ENCODE results near the gene TRNAU1AP. TPM values are rescaled to one million over a fixed set of nuclear protein-coding genes. Genes with fewer than 3 reads are reported as not detected.
"Not testable (repeated sequence)": the region's sequence is repeated elsewhere in the genome, so short reads cannot be mapped to it uniquely, and the experiment has no call there.

Gene TRNAU1AP
- total RNA-seq, 1 donor from 2014 or later: 42.0 TPM

GRCh38 chr1:28517649-28517999 is 35.3 kb upstream of the TRNAU1AP start:
- peak overlapping the region; percentile 86 for H3K4me3 Mint-ChIP-seq
- DNase-seq: peak; percentile 24
- no peak for TF ChIP-seq CTCF (IDR thresholded peaks at IDR 0.05)
- peak overlapping the region; percentile 62 for H3K27ac Mint-ChIP-seq
- H3K36me3 Mint-ChIP-seq (ENCODE audit: low read depth): peaks cover 34% of the 10 kb centered on the region
- no peak for ATAC-seq (ENCODE audit: low read depth)
- CTCF ChIA-PET: interaction anchor here (1.7 to 2.7 kb wide), 3 partner anchors 10 to 359 kb away, joined by 8 to 13 read pairs (median 9); no protein-coding TSS in a partner anchor
- peaks cover 30% of the 10 kb centered on the region for H3K4me1 Mint-ChIP-seq
- H3K9me3 Mint-ChIP-seq: no peaks in the 10 kb centered on the region
- POLR2A ChIA-PET: interaction anchor here (1.1 to 5.9 kb wide), 5 partner anchors 10 to 85 kb away, joined by 3 to 85 read pairs (median 6); partner anchors contain the start of gene RCC1
- no peaks in the 10 kb centered on the region for H3K27me3 Mint-ChIP-seq
- intact Hi-C loops (cut with micrococcal nuclease): loop anchor here (5.0 kb wide), 2 partner anchors 240 to 270 kb away; no protein-coding TSS in a partner anchor

DNA sequence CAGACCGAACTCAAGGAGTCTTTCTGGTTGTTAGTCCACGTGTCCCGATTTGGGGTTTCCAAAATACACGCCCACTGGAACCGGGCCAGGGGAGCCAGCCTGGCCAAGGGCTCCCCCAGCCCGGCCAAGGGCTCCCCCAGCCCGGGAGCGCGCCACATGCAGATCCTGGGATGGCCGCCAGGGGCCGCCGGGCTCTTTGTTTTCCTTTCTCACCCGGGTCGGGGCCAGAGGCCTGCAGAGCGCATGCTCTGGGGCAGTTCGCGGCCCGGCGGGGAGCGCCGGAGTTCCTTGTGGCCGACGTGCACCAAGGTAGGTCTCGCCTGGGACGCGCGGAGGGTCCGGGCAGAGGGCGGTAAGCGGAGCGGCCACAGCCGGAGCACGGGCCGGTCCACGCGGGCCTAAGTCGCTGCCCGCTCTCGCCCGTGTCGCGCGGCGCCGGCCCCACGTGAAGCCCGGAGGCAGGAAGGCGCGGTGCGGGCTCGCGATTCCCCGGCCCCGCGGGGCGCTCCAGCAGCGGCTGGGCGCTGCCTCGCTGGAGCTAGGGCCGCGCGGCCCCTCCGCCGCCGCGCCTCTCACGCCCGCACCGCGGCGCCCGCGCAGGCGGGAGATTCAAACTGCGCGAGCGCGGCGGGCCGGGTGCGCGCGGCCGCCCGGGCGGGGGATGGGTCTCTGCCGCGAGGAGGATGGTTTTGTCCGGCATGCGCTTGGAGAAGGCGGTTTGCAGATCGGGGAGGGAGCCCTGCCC is 34.7 kb upstream of the TRNAU1AP start:
- Mint-ChIP-seq H3K27me3 (no peaks in the 10 kb centered on the region), H3K4me1 (peaks cover 28% of the 10 kb centered on the region), H3K27ac (peak overlapping the region; percentile 73), H3K9me3 (no peaks in the 10 kb centered on the region), H3K36me3 (ENCODE audit: low read depth) (peaks cover 30% of the 10 kb centered on the region), H3K4me3 (peak overlapping the region; percentile 90)
- no peak for TF ChIP-seq CTCF (IDR thresholded peaks at IDR 0.05)
- intact Hi-C loops (cut with micrococcal nuclease): loop anchor here (1.0 to 5.0 kb wide), 8 partner anchors 12 to 359 kb away; partner anchors contain the start of genes RCC1, TAF12 and TRNAU1AP
- ChIA-PET POLR2A (interaction anchor here (1.0 to 5.9 kb wide), 8 partner anchors 11 to 130 kb away, joined by 3 to 85 read pairs (median 6); partner anchors contain the start of genes RCC1, RNU11 and TAF12), CTCF (interaction anchor here (0.6 to 2.7 kb wide), 8 partner anchors 10 to 358 kb away, joined by 3 to 13 read pairs (median 6); no protein-coding TSS in a partner anchor)
- ATAC-seq (ENCODE audit: low read depth) (peak; percentile 88), DNase-seq (peak; percentile 89)

GRCh38 chr1:28518745-28519341 is 34.0 kb upstream of the TRNAU1AP start:
- Mint-ChIP-seq H3K4me1 (peaks cover 28% of the 10 kb centered on the region), H3K4me3 (peak overlapping the region; percentile 90), H3K27me3 (no peaks in the 10 kb centered on the region), H3K9me3 (no peaks in the 10 kb centered on the region), H3K36me3 (ENCODE audit: low read depth) (peaks cover 28% of the 10 kb centered on the region), H3K27ac (peak overlapping the region; percentile 73)
- CTCF ChIA-PET: interaction anchor here (0.6 to 2.7 kb wide), 6 partner anchors 11 to 358 kb away, joined by 3 to 13 read pairs (median 6); no protein-coding TSS in a partner anchor
- DNase-seq: no peak
- ATAC-seq (ENCODE audit: low read depth): no peak
- intact Hi-C loops (cut with micrococcal nuclease): loop anchor here (1.0 to 5.0 kb wide), 8 partner anchors 13 to 358 kb away; partner anchors contain the start of genes RCC1, TAF12 and TRNAU1AP
- TF ChIP-seq CTCF (IDR thresholded peaks at IDR 0.05): no peak
- POLR2A ChIA-PET: interaction anchor here (1.0 to 5.9 kb wide), 6 partner anchors 11 to 129 kb away, joined by 3 to 85 read pairs (median 6); partner anchors contain the start of genes RCC1, RNU11 and TAF12

DNA sequence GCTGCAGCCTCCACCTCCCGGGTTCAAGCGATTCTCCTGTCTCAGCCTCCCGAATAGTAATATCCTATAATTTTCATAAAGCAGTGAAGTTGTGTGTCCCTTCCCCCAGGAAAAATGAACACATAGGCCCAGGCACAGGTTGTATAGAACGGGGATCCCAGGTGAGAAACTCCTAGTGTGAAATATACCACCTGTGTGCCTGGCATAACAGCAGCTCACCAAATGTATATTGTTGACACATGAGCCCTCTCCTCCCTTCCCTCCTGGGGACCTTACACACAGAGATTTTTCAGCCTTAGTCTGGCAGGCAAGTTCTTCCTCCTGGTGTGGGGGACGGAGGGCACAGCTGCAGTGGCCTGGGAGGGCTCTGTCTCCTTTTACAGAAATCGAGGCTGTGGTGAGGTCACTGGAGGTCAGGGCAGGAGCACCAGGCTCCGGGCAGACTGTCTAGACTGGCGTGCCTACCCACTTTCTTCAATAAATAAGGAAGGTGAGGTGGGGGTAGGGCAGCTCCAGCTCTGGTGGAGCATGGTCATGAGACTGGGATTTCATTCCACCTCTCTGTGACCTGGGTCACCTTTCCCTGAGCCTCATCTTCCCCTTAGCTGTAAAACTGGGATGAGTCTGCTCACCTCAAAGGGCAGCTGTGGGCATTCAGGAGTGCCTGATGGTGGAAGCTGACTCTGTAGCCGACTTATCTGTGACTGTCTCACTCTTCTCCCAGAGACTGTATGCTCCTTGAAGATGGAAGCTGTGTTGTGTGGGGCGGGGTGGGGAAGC is 32.7 kb upstream of the TRNAU1AP start:
- ChIA-PET CTCF (no interaction called here), POLR2A (interaction anchor here (0.9 to 1.5 kb wide), 2 partner anchors 61 to 128 kb away, joined by 3 to 5 read pairs; partner anchors contain the start of gene RNU11)
- no peaks in the 10 kb centered on the region for H3K9me3 Mint-ChIP-seq
- no peaks in the 10 kb centered on the region for H3K27me3 Mint-ChIP-seq
- no peak for TF ChIP-seq CTCF (IDR thresholded peaks at IDR 0.05)
- DNase-seq (no peak), ATAC-seq (ENCODE audit: low read depth) (no peak)
- H3K4me3 Mint-ChIP-seq: no peak overlapping the region
- peaks cover 28% of the 10 kb centered on the region for H3K4me1 Mint-ChIP-seq
- intact Hi-C loops (cut with micrococcal nuclease): loop anchor here (2.0 to 5.0 kb wide), 4 partner anchors 61 to 267 kb away; partner anchors contain the start of gene TAF12
- H3K27ac Mint-ChIP-seq: no peak overlapping the region
- peaks cover 27% of the 10 kb centered on the region for H3K36me3 Mint-ChIP-seq (ENCODE audit: low read depth)

- H3K27me3 Mint-ChIP-seq; CTCF ChIA-PET; ATAC-seq (ENCODE audit: low read depth); H3K27ac Mint-ChIP-seq; H3K4me3 Mint-ChIP-seq; H3K9me3 Mint-ChIP-seq; DNase-seq; intact Hi-C loops (cut with micrococcal nuclease): not testable (repeated sequence)
- H3K36me3 Mint-ChIP-seq (ENCODE audit: low read depth): peaks cover 25% of the 10 kb centered on the region
- POLR2A ChIA-PET: interaction anchor here (0.9 to 1.5 kb wide), 2 partner anchors 61 to 128 kb away, joined by 3 to 5 read pairs; partner anchors contain the start of gene RNU11
- peaks cover 28% of the 10 kb centered on the region for H3K4me1 Mint-ChIP-seq
Measured at GRCh38 chr1:28520796-28521195, 32.1 kb upstream of the TRNAU1AP start.
